GM12878 (cell line): ENCODE results near the gene PLTP. TPM values are rescaled to one million over a fixed set of nuclear protein-coding genes. Genes with fewer than 3 reads are reported as not detected.

Experiments
- ATAC-seq: fragments of 200-7000 bp; cut with Tn5 transposase; 3 replicates; pipeline ENCODE4 v1.9.1; 2020; ENCODE audit warnings: mild to moderate bottlenecking, moderate library complexity
- BruUV-seq: library from RNA; stranded (reverse); fragments of 400-500 nt; replicated peaks from 2 replicates; lab custom pipeline; 2021; lab: Mats Ljungman, UMichigan
- CTCF ChIA-PET: fragments of 300-600 bp; sonication (Branson Sonifier 250); formaldehyde crosslinking; extraction: SDS; loops from one replicate; lab custom pipeline; 2021; ENCODE audit warnings: inconsistent platforms; lab: Yijun Ruan, JAX
- POLR2A ChIA-PET: fragments of 350-600 bp; formaldehyde crosslinking; extraction: SDS; loops from one replicate; lab custom pipeline; 2021; ENCODE audit warnings: inconsistent platforms; lab: Charles Lee
- RAD21 ChIA-PET: fragments of 300-600 bp; sonication (Branson Sonifier 250); formaldehyde crosslinking; loops from one replicate; lab custom pipeline; 2023; ENCODE audit warnings: antibody characterized with exemption; ENCODE audit not compliant: unreplicated experiment; lab: Charles Lee
- SMC1A ChIA-PET: fragments of 300-600 bp; sonication (Branson Sonifier 250); formaldehyde crosslinking; loops from one replicate; lab custom pipeline; 2023; ENCODE audit not compliant: unreplicated experiment, uncharacterized antibody; lab: Charles Lee
- DNase-seq: peaks from one replicate; pipeline ENCODE4 v3.0.0-alpha.2; 2011; ENCODE audit warnings: low read depth, low spot score
- FAIRE-seq: peaks from 3 replicates; lab custom pipeline; 2011; peaks lifted over from hg19 to GRCh38; lab: Jason Lieb, UNC
- H2AFZ ChIP-seq: 2 replicates; pipeline ENCODE4 v1.6.0; 2011; ENCODE audit warnings: low read depth, low read length, control low read depth; ENCODE audit not compliant: control insufficient read depth
- H3K27ac ChIP-seq: 2 replicates; pipeline ENCODE4 v1.5.1; 2011; ENCODE audit warnings: control low read depth; ENCODE audit not compliant: control insufficient read depth, insufficient read depth
- H3K27me3 ChIP-seq, 2 experiments: replicated peaks in 1 of 2; 2 replicates each; pipeline versions ENCODE4 v1.6.0 to v1.6.1; 2011; ENCODE audit warnings: low read length in 1 of 2; ENCODE audit not compliant: control insufficient read depth in 2 of 2, insufficient read depth in 2 of 2
- H3K36me3 ChIP-seq, 2 experiments: 2 replicates each; pipeline ENCODE4 v1.5.1; 2011; ENCODE audit warnings: low read length in 1 of 2; ENCODE audit not compliant: control insufficient read depth in 2 of 2, insufficient read depth in 2 of 2
- H3K4me1 ChIP-seq: 2 replicates; pipeline ENCODE4 v1.6.1; 2011; ENCODE audit warnings: mild to moderate bottlenecking, low read length, moderate library complexity, mixed read lengths; ENCODE audit not compliant: control insufficient read depth, insufficient read depth
- H3K4me2 ChIP-seq: 2 replicates; pipeline ENCODE4 v1.6.0; 2011; ENCODE audit warnings: control low read depth; ENCODE audit not compliant: control insufficient read depth, insufficient read depth
- H3K4me3 ChIP-seq: fragments of 200-600 bp; sonication (generic); 2 replicates; pipeline ENCODE4 v1.5.1; 2016
- H3K79me2 ChIP-seq: 2 replicates; pipeline ENCODE4 v1.6.0; 2011; ENCODE audit warnings: low read length; ENCODE audit not compliant: control insufficient read depth, insufficient read depth
- H3K9ac ChIP-seq: 2 replicates; pipeline ENCODE4 v1.8.0; 2011; ENCODE audit warnings: low read length, control low read depth, mixed read lengths; ENCODE audit not compliant: control insufficient read depth, insufficient read depth
- H3K9me3 ChIP-seq: replicated peaks from 3 replicates; pipeline ENCODE4 v1.5.1; 2011; ENCODE audit warnings: mild to moderate bottlenecking, low read length; ENCODE audit not compliant: control insufficient read depth, insufficient read depth
- H4K20me1 ChIP-seq: 2 replicates; pipeline ENCODE4 v1.6.0; 2011; ENCODE audit not compliant: control insufficient read depth, insufficient read depth
- CEBPZ ChIP-seq: fragments of 150-350 bp; IDR thresholded peaks from 2 replicates; pipeline ENCODE4 v1.6.1; 2016; ENCODE audit warnings: low read depth, low read length
- CUX1 ChIP-seq: IDR thresholded peaks from 2 replicates; pipeline ENCODE4 v1.6.1; 2012; ENCODE audit warnings: improper control_type of control experiment, low read depth, low read length; ENCODE audit not compliant: insufficient replicate concordance
- ESRRA ChIP-seq: IDR thresholded peaks from 2 replicates; pipeline ENCODE4 v1.6.1; 2012; ENCODE audit warnings: mild to moderate bottlenecking, low read length, improper control_type of control experiment
- IKZF2 ChIP-seq, 2 experiments: fragments of 450-650 bp; IDR thresholded peaks; 2 replicates each; pipeline ENCODE4 v1.6.1; 2017; ENCODE audit warnings: mild to moderate bottlenecking in 2 of 2, moderate library complexity in 2 of 2
- KDM1A ChIP-seq: fragments of 200-600 bp; sonication (generic); IDR thresholded peaks from 2 replicates; pipeline ENCODE4 v1.6.1; 2016; ENCODE audit warnings: borderline replicate concordance
- NBN ChIP-seq: fragments of 450-650 bp; IDR thresholded peaks from 2 replicates; pipeline ENCODE4 v1.6.1; 2016
- REST ChIP-seq: IDR thresholded peaks from 2 replicates; pipeline ENCODE4 v1.6.1; 2012; ENCODE audit warnings: mild to moderate bottlenecking, low read depth, low read length
- SP1 ChIP-seq: IDR thresholded peaks from one replicate; pipeline ENCODE4 v1.6.1; 2011; ENCODE audit warnings: low read depth, low read length
- TBL1XR1 ChIP-seq: IDR thresholded peaks from 2 replicates; pipeline ENCODE4 v1.6.1; 2012; ENCODE audit warnings: low read depth, low read length, improper control_type of control experiment
- TCF7 ChIP-seq: IDR thresholded peaks from 2 replicates; pipeline ENCODE4 v1.6.1; 2014; ENCODE audit warnings: antibody characterized with exemption, borderline replicate concordance
- WGBS: methylation state at CpG from one replicate; pipeline ENCODE4 v1.1.6; 2016; ENCODE audit warnings: low lambda C conversion rate; ENCODE audit not compliant: insufficient replicate concordance, insufficient coverage; ENCODE audit errors: missing lambda C conversion rate; 5-methylcytosine and 5-hydroxymethylcytosine counted together
- in situ Hi-C: fragments of 300-500 bp; cut with MboI; formaldehyde crosslinking; loops from 9 replicates; pipeline ENCODE4 v1.14.3; 2018; ENCODE audit warnings: mixed read lengths
- intact Hi-C: fragments of 100-400 bp; cut with micrococcal nuclease; formaldehyde crosslinking; loops from one replicate; pipeline ENCODE4 v1.14.2; 2022; ENCODE audit not compliant: unreplicated experiment
- polyA plus RNA-seq, 11 experiments: library from polyadenylated mRNA; depleted of rRNA in 4 of 11; unstranded in 6 of 11; stranded (reverse) in 5 of 11; fragments of >200 nt; fragmentation: Nextera tagmentation in 4 of 11; fragmentation: Illumina TruSeq in 1 of 11; extraction: Ambion mirVana in 4 of 11; extraction: Trizol in 1 of 11; gene quantifications; 1 replicate in 1 of 11; 2 replicates in 10 of 11; pipeline versions ENCODE4 v1.2.1 to v1.2.3, GENCODE V29; 2011 to 2016; ENCODE audit warnings: inconsistent platforms in 2 of 11, missing spikeins in 2 of 11, low read depth in 1 of 11
- total RNA-seq, 4 experiments: library from RNA; depleted of rRNA in 3 of 4; stranded (reverse); fragments of >200 nt in 3 of 4; fragmentation: Illumina TruSeq in 1 of 4; extraction: Trizol in 1 of 4; gene quantifications; 2 replicates each; pipeline versions ENCODE4 v1.2.1 to v1.2.3, GENCODE V29; 2013 to 2021

The PLTP gene
- total and polyA plus RNA-seq, 10 of the 15 experiments (the other 5 are each of a cell fraction or from before 2014, with no cell fraction given), result 1.6 to 17.0 (median 7.6) TPM

DNA sequence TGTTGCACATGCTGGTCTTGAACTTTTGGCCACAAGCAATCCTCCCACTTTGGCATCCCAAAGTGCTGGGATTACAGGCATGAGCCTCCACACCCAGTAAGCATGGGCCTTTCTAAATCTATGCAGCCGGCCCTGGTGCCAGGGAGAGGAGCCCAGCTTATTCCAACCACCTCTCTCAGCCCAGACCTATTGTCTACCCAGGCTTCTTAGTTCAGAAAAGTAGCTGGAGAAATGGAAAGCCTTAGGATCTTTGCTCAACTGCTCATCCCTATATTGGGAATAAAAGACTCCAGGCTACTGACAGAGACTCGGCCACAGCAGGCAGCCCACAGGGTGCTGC, 14.7 kb upstream of the PLTP start (continued):
- TF ChIP-seq REST (no peak), CEBPZ (no peak), KDM1A (no peak), IKZF2 (IDR thresholded peaks at IDR 0.05) (no peak)

- Histone ChIP-seq H3K27ac (no peak overlapping the region), H2AFZ (no peak overlapping the region), H3K9me3 (no peaks in the 10 kb centered on the region), H3K27me3 (no peaks in the 10 kb centered on the region), H4K20me1 (no peaks in the 10 kb centered on the region), H3K36me3 (no peaks in the 10 kb centered on the region), H3K9ac (no peak overlapping the region), H3K4me1 (no peaks in the 10 kb centered on the region), H3K4me3 (no peak overlapping the region), H3K79me2 (no peaks in the 10 kb centered on the region), H3K4me2 (no peak overlapping the region)
- DNase-seq (no peak), FAIRE-seq (no peak), ATAC-seq (no peak)
- intact Hi-C loops (no loop called here), in situ Hi-C loops (no loop called here)
- ChIA-PET SMC1A (no interaction called here), POLR2A (interaction anchor here (0.6 kb wide), 1 partner anchor 9 kb away, joined by 4 read pairs; no protein-coding TSS in a partner anchor), RAD21 (interaction anchor here (1.1 kb wide), 1 partner anchor 127 kb away, joined by 3 read pairs; no protein-coding TSS in a partner anchor), CTCF (interaction anchor here (0.8 to 1.9 kb wide), 2 partner anchors 9 to 127 kb away, joined by 3 to 6 read pairs; no protein-coding TSS in a partner anchor)
- 22% methylated on average over 9 of the region's 9 CpGs for WGBS
- BruUV-seq, result no TSS peak
- TF ChIP-seq TCF7, result no peak
- TF ChIP-seq NBN, result no peak
- no peak for TF ChIP-seq SP1
- no peak for TF ChIP-seq TBL1XR1
- no peak for TF ChIP-seq ESRRA
- TF ChIP-seq CUX1, result no peak
Observed at GRCh38 chr20:45925821-45926506, 14.0 kb upstream of the PLTP start.
